Osteoblast (primary cell): ENCODE measurements around the gene CHST2. TPM values are rescaled to one million over a fixed set of nuclear protein-coding genes. Genes with fewer than 3 reads are reported as not detected.
A peak's percentile ranks its signal among the peaks of the same experiment; 100 is the strongest.

Experiments
- DNase-seq: peaks from one replicate; pipeline ENCODE4 v3.0.0; 2011; ENCODE audit warnings: low spot score, mixed read lengths; ENCODE audit not compliant: insufficient read length; ENCODE audit errors: missing footprints
- H2AFZ ChIP-seq: 2 replicates; pipeline ENCODE4 v1.6.0; 2011; ENCODE audit warnings: mild to moderate bottlenecking, low read length
- H3K27ac ChIP-seq: 2 replicates; pipeline ENCODE4 v1.5.1; 2011; ENCODE audit warnings: mild to moderate bottlenecking, low read depth, low read length, moderate library complexity
- H3K27me3 ChIP-seq: 2 replicates; pipeline ENCODE4 v1.6.0; 2012; ENCODE audit warnings: mild to moderate bottlenecking, control low read depth, inconsistent platforms, low read length, moderate library complexity; ENCODE audit not compliant: insufficient read depth
- H3K36me3 ChIP-seq: 2 replicates; pipeline ENCODE4 v1.5.1; 2011; ENCODE audit warnings: mild to moderate bottlenecking, low read length, control low read depth, moderate library complexity; ENCODE audit not compliant: insufficient read depth
- H3K4me1 ChIP-seq: 2 replicates; pipeline ENCODE4 v1.5.1; 2011; ENCODE audit warnings: mild to moderate bottlenecking, low read length, control low read depth, moderate library complexity; ENCODE audit not compliant: insufficient read depth
- H3K4me2 ChIP-seq: 2 replicates; pipeline ENCODE4 v1.6.0; 2011; ENCODE audit warnings: mild to moderate bottlenecking, low read length; ENCODE audit not compliant: insufficient read depth
- H3K4me3 ChIP-seq: fragments of 200-600 bp; sonication (generic); 3 replicates; pipeline ENCODE4 v1.5.1; 2012; ENCODE audit warnings: mild to moderate bottlenecking, low read length, inconsistent platforms; ENCODE audit not compliant: insufficient read depth
- H3K79me2 ChIP-seq: 2 replicates; pipeline ENCODE4 v1.6.0; 2012; ENCODE audit warnings: mild to moderate bottlenecking, low read length, control low read depth, inconsistent platforms; ENCODE audit not compliant: insufficient read depth
- H3K9me3 ChIP-seq: 2 replicates; pipeline ENCODE4 v1.5.1; 2011; ENCODE audit warnings: low read depth, low read length, control low read depth
- H4K20me1 ChIP-seq: 2 replicates; pipeline ENCODE4 v1.6.0; 2012; ENCODE audit warnings: mild to moderate bottlenecking, low read length, control low read depth; ENCODE audit not compliant: insufficient read depth
- total RNA-seq: library from RNA; depleted of rRNA; stranded (reverse); fragments of >200 nt; gene quantifications from 2 replicates; pipeline ENCODE4 v1.2.3, GENCODE V29; 2012
- TF ChIP-seq, protein P1 (sequence below): IDR thresholded peaks from 2 replicates; pipeline ENCODE4 v1.5.1; 2011; ENCODE audit warnings: mild to moderate bottlenecking, low read depth, low read length, moderate library complexity; ENCODE audit errors: extremely low read depth

CHST2 gene
- total RNA-seq, 1 donor = 13.8 TPM

- H3K4me1 ChIP-seq = peaks cover 7% of the 10 kb centered on the region
- H4K20me1 ChIP-seq = no peaks in the 10 kb centered on the region
- DNase-seq = no peak
- H3K4me3 ChIP-seq = no peak overlapping the region
- no peak overlapping the region for H3K27ac ChIP-seq
- H3K79me2 ChIP-seq = no peaks in the 10 kb centered on the region
- H3K27me3 ChIP-seq = no peaks in the 10 kb centered on the region
- no peaks in the 10 kb centered on the region for H3K36me3 ChIP-seq
- H3K9me3 ChIP-seq = no peaks in the 10 kb centered on the region
- TF ChIP-seq, protein P1, sequence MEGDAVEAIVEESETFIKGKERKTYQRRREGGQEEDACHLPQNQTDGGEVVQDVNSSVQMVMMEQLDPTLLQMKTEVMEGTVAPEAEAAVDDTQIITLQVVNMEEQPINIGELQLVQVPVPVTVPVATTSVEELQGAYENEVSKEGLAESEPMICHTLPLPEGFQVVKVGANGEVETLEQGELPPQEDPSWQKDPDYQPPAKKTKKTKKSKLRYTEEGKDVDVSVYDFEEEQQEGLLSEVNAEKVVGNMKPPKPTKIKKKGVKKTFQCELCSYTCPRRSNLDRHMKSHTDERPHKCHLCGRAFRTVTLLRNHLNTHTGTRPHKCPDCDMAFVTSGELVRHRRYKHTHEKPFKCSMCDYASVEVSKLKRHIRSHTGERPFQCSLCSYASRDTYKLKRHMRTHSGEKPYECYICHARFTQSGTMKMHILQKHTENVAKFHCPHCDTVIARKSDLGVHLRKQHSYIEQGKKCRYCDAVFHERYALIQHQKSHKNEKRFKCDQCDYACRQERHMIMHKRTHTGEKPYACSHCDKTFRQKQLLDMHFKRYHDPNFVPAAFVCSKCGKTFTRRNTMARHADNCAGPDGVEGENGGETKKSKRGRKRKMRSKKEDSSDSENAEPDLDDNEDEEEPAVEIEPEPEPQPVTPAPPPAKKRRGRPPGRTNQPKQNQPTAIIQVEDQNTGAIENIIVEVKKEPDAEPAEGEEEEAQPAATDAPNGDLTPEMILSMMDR = no peak
- H3K4me2 ChIP-seq = no peak overlapping the region
- no peak overlapping the region for H2AFZ ChIP-seq
These were observed 22.8 kb downstream of the CHST2 start for GRCh38 chr3:143142354-143142753.

DNA sequence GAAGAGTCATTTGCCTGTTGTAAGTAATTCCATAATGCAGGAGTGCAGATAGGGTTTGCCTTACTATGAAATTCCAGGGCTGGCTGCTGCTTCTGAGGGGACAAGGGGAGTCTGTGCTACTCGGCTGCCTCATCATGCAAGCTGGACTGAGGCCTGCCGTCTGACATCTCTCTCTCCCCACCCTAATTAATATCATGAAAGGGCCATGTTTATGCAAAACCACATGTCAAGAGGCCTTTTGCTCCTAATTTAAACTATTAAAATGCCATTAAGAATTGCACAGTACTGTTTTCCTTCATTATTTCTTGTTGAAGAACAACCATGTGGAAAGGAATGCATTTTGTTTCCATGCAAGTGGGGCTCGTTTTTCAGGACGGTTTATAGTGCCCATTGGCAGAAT lies 26.3 kb downstream of the CHST2 start:
- Histone ChIP-seq H2AFZ (no peak overlapping the region), H4K20me1 (no peaks in the 10 kb centered on the region), H3K9me3 (no peaks in the 10 kb centered on the region), H3K4me1 (peaks cover 7% of the 10 kb centered on the region), H3K27me3 (no peaks in the 10 kb centered on the region), H3K4me2 (no peak overlapping the region), H3K27ac (no peak overlapping the region), H3K79me2 (no peaks in the 10 kb centered on the region), H3K36me3 (no peaks in the 10 kb centered on the region), H3K4me3 (no peak overlapping the region)
- no peak for DNase-seq
- TF ChIP-seq, protein P1 = no peak

DNA sequence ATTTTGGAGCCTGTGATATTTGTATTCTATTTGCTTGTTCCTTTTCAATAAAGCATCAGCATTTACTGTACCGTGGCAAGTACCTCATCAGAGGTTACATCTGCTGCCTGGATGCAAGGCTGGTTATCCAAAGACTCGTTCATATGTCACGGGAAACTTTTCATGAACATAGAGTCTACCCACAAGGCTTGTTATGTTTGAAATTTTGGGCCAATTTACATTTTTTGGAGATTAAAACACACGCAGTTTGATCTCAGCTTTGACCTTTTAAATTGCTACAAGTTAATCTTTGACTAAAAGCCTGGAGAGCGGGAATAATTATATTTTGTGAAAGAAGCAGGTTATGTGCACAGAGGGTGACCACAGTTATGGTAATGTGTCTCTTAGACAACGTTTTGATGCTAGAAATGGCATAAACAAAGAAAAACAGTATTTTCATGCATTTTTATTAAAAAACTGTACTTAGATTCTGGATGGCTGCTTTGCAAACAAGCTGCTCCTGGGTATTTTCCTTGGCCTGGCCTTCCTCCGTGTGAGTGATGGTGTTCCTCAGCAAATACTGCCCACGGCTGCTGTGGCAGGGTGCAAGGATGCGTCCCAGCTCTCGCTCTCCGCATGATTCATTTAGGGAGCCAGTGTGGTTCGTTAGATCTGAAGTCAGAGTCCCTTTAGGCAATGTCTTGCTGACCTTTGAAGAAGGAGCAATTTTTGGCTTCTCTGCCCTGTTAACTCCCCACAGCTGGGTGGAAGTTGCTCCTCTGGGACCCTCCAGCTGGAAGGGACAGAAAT lies 27.1 kb downstream of the CHST2 start:
- peak overlapping the region; percentile 16 for H3K4me2 ChIP-seq
- TF ChIP-seq, protein P1 = no peak

GRCh38 chr3:143147707-143148106 lies 28.1 kb downstream of the CHST2 start:
- Histone ChIP-seq H3K79me2 (no peaks in the 10 kb centered on the region), H3K4me1 (peaks cover 7% of the 10 kb centered on the region), H2AFZ (no peak overlapping the region), H4K20me1 (no peaks in the 10 kb centered on the region), H3K27me3 (no peaks in the 10 kb centered on the region), H3K36me3 (no peaks in the 10 kb centered on the region), H3K9me3 (no peaks in the 10 kb centered on the region), H3K27ac (no peak overlapping the region), H3K4me2 (no peak overlapping the region), H3K4me3 (no peak overlapping the region)
- TF ChIP-seq, protein P1 = no peak
- no peak for DNase-seq

More for the DNA sequence above, 27.1 kb downstream of the CHST2 start:
- DNase-seq = peak; percentile 68
- H3K79me2 ChIP-seq = no peaks in the 10 kb centered on the region
- H3K27me3 ChIP-seq = no peaks in the 10 kb centered on the region
- no peak overlapping the region for H3K27ac ChIP-seq
- peak overlapping the region; percentile 28 for H2AFZ ChIP-seq
- H3K9me3 ChIP-seq = no peaks in the 10 kb centered on the region
- no peaks in the 10 kb centered on the region for H4K20me1 ChIP-seq
- H3K4me1 ChIP-seq = peaks cover 7% of the 10 kb centered on the region
- H3K4me3 ChIP-seq = no peak overlapping the region
- H3K36me3 ChIP-seq = no peaks in the 10 kb centered on the region
